Retina (tissue), 1 donor: ENCODE measurements around the gene LPCAT1.
A peak's percentile ranks its signal among the peaks of the same experiment; 100 is the strongest.

Experiments
- DNase-seq: peaks from one replicate; pipeline ENCODE4 v3.0.0-alpha.2; 2016

The LPCAT1 gene

GRCh38 chr5:1554410-1554967 is 30.7 kb upstream of the LPCAT1 start:
- DNase-seq: no peak

GRCh38 chr5:1553539-1554409 is 30.0 kb upstream of the LPCAT1 start:
- DNase-seq: no peak

GRCh38 chr5:1552521-1553255 is 28.9 kb upstream of the LPCAT1 start:
- peak; percentile 74 for DNase-seq

- no peak for DNase-seq
These were observed 27.9 kb upstream of the LPCAT1 start for GRCh38 chr5:1551426-1552301.

GRCh38 chr5:1550287-1551076 is 26.7 kb upstream of the LPCAT1 start:
- DNase-seq: no peak

GRCh38 chr5:1549475-1550030 is 25.8 kb upstream of the LPCAT1 start:
- no peak for DNase-seq

GRCh38 chr5:1548702-1549474 is 25.1 kb upstream of the LPCAT1 start:
- DNase-seq: no peak

- no peak for DNase-seq
These were observed 23.9 kb upstream of the LPCAT1 start for GRCh38 chr5:1547655-1548054.

GRCh38 chr5:1547236-1547635 is 23.5 kb upstream of the LPCAT1 start:
- DNase-seq: no peak

GRCh38 chr5:1546556-1546955 is 22.8 kb upstream of the LPCAT1 start:
- DNase-seq: no peak

- DNase-seq: no peak
These were observed 22.1 kb upstream of the LPCAT1 start for GRCh38 chr5:1545805-1546355.

GRCh38 chr5:1545126-1545804 is 21.5 kb upstream of the LPCAT1 start:
- no peak for DNase-seq

- no peak for DNase-seq
These were observed 20.7 kb upstream of the LPCAT1 start for GRCh38 chr5:1544294-1544961.

GRCh38 chr5:1543398-1544293 is 19.9 kb upstream of the LPCAT1 start:
- no peak for DNase-seq

- no peak for DNase-seq
These were observed 19.0 kb upstream of the LPCAT1 start for GRCh38 chr5:1542781-1543180.

- no peak for DNase-seq
These were observed 18.1 kb upstream of the LPCAT1 start for GRCh38 chr5:1541702-1542400.
